GM12872 (cell line): Measurements from ENCODE around the gene TRAFD1.

ENCODE experiments used
- CTCF ChIP-seq: IDR thresholded peaks from 3 replicates; pipeline ENCODE4 v1.5.1; 2011; ENCODE audit warnings: low read depth, mild to moderate bottlenecking, low read length, moderate library complexity; ENCODE audit not compliant: insufficient read depth

The TRAFD1 gene

GRCh38 chr12:112170971-112171596, 45.7 kb downstream of the TRAFD1 start:
- TF ChIP-seq CTCF, result no peak

DNA sequence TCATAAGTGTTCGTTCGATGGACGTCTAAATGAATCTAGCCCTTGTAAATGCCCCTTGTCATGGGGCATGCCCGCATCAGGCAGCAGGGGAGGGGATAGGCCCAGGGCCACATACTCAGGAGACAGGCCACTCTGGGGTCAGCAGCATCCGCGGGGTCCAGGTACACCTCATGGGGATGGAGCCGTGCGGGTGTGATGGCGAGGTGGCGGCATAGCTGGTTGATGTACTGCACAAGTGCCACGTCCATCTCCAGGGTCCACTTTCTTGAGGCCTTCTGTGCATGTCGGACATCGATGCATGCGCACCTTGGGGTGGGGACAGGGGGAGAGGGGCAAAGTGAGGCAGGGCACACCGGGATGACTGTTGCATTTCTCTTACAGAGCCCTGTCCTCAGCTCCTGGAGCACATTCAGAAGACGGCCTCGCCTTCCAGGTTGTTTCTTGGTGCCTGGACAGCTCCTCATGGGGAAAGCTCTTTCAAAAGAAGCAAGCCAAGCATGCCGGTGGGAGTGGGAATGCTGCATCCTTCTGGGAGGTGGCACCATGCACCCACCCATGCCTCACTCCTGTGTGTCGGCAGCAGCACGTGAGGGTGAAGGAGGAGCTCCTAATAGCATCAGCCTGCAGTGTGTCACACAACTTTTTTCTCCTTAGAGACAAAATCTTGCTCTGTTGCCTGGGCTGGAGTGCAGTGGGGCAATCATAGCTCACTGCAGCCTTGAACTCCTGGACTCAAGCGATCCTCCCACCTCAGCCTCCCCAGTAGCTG, 47.4 kb downstream of the TRAFD1 start:
- no peak for TF ChIP-seq CTCF

- TF ChIP-seq CTCF, result no peak
Observed at GRCh38 chr12:112175361-112176155, 50.2 kb downstream of the TRAFD1 start.

DNA sequence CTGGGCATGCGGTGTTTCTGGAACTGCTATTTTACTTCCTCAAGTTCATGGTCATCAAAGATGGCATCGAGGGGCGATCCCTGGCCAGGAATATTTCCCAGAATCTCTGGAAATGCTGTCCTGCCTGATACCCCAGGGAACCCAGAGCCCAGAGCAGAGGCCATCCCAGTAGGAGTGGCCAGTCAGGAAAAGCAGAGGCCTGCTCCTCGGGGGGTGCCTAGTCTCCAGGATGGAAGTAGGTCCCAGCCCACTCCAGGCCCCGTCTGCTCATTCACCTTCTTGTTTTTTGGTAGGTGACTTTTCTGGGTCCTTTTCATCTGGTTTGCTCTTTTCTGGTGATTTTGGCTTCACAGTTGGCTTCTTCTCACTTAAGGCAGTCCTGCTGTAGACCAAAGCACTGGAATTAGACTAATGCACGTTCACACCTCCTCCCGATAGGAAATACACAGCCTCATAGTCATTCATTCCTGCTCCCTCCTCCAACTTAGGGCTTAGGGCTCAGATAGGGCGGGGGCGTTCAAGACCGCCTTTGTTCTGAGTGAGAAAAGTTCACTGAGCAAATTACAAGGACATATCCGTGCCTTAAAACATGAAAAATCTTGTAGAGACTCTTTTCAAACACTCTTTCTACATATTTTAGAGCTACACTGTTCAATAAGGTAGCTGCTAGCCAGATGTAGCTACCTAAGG, 51.1 kb downstream of the TRAFD1 start:
- no peak for TF ChIP-seq CTCF

DNA sequence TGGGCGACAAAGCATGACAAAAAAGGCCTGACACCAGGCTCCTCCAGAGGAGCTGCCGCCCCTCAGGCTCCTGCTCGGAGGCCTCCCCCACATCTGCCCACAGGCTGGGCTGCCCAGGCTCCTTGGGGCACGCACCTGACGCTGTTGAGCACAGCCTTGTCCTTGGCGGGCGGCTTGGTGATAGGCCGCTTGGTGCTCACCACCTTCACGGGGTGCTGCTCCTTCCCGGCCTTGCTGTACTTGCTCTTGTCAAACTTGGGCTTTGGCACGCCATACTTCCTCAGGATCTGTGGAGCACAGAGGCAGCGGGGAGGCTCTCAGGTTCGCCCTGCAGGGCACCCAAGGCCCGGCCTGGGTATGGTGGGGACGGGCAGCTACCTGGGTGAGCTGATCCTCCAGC, 53.4 kb downstream of the TRAFD1 start:
- no peak for TF ChIP-seq CTCF

- no peak for TF ChIP-seq CTCF
Observed at GRCh38 chr12:112179341-112179740, 54.0 kb downstream of the TRAFD1 start.

DNA sequence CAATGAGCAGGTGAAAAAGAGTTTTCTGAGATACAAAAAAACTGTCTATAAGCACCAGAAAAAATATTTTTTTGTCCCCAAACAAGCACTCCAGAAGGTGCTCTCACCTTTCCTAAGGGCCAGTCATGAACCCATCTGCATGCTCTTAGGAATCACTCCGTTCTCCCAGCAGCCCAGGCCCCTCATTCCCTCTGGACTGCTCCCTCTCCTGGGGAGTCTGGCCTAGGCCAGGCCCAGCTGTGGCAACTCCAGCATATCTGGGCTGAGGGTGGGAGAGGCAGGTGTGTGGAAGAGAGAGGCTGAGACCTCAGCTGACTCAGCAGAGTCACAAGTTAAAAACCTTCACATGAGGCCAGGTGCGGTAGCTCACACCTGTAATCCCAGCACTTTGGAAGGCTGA, 54.6 kb downstream of the TRAFD1 start:
- TF ChIP-seq CTCF, result no peak
